NCI-H2081 treated with DMSO at 0.1 percent for 48 hours (cell line): ENCODE measurements around the gene KIAA1210.

Experiments used
- DNase-seq: peaks from one replicate; lab custom pipeline; 2025; lab: John Stamatoyannopoulos, UW

KIAA1210 gene

DNA sequence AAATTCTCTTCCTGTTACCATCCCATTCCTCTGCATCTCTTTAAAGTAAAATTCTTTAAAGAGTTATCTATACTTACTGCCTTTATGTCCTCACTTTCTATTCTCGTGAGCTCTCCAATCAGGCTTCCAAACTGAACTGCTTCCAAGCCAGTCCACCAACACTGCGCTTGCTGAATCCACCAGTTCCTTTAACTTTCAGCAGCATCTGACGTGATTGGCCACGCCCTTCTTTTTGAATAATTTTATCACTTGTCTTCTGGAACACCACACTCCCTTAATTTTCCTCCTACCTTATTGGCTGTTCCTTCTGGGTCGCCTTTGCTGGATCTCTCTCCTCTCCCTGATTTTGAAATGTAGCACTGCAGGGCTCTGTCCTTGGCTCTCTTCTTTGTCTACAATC lies at the start of gene KIAA1210:
KIAA1210 (minus strand) TSS at position 163 of the 400 bp plus-strand sequence. CDS start 4,170 bp downstream, outside the sequence.
- DNase-seq = no peak

GRCh38 chrX:119177278-119177677 lies 49.7 kb upstream of the KIAA1210 start:
- DNase-seq = no peak

DNA sequence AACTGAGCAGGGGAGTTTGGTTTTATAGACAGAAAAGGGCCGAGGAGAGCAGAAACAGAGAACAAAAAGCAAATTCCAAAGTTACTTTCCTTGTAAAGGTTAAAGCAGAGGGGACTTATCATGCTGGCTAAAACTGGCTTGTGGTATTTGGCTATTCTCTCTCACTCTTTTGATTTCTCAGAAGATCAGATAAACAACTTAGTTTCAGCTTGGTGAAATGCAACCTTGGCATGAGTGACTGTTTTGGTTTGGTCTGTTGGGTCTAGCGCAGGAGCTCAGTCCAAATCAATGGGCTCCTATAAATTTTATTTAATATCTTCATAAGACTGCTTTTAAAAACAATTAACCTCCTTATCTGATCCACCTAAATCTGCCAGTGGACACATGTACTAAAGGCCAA lies 47.3 kb upstream of the KIAA1210 start:
- DNase-seq = no peak

GRCh38 chrX:119168104-119168503 lies 40.5 kb upstream of the KIAA1210 start:
- no peak for DNase-seq

DNA sequence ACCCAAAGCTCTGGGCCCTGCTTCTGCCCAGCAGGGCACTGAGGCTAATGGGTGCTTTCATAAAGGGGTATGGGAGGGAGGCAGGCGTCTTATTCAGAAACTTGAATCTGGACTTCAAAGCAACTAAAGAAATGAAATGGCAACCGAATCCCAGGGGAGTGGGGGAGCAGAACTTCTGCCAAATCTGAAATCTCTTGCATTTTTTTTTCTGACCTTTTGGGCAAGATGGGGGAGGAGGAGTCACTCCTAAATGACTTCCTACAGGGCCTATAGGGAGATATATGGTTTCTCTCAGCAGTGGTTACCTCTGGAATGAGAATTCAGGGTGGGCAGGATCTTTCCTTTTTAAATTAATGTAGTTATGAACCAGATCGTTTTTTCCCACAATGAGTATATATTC lies 30.6 kb upstream of the KIAA1210 start:
- no peak for DNase-seq

- no peak for DNase-seq
These were observed 28.6 kb upstream of the KIAA1210 start for GRCh38 chrX:119156241-119156640.

- DNase-seq = no peak
These were observed 27.9 kb upstream of the KIAA1210 start for GRCh38 chrX:119155416-119156035.

- no peak for DNase-seq
These were observed 23.4 kb upstream of the KIAA1210 start for GRCh38 chrX:119151051-119151380.

DNA sequence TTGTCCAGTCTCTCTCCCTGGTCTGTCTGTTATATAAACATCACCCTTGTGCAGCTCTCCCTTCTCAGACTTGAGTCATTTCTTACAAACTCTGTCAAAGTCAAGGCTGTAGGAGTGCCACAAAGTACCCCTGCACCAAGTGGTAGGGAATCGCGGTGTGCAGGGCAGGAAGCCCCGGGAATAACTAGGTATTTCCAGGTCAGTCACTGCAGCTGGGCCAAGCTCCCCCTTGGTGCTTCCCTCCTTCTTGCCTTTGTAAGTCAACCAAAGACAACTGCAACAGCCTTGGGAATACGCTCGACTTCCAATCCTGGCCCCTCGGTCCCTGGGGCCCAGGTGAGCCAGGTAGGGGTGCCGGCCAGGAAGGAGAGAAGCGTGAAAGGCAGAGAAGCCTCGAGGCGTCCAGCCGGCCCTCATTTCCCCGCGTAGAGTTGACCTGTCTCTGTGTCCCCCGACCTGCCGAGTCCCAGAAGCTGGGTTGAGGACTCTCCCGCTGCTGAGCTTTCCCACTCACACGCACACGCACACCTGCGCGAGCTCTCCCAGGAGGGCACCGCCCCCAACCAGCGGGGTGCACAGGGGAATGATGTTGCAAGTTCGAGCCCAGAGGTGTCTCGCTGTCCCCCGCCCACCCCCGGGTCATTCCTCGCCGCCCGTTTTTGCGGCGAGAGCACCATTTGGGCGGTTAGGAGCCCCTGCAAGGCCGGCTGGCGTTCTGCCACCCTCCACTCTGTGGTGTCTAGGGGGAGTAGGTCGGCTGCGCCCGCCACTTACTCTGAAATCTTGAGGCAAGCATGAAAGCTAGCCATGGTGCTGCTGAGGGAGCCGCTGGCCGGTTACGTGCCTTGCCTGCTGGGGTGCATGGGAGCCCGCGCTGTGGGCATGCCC lies 22.8 kb upstream of the KIAA1210 start:
- DNase-seq = no peak

GRCh38 chrX:119147486-119147885 lies 19.9 kb upstream of the KIAA1210 start:
- DNase-seq = no peak

GRCh38 chrX:119145241-119145653 lies 17.6 kb upstream of the KIAA1210 start:
- DNase-seq = no peak

DNA sequence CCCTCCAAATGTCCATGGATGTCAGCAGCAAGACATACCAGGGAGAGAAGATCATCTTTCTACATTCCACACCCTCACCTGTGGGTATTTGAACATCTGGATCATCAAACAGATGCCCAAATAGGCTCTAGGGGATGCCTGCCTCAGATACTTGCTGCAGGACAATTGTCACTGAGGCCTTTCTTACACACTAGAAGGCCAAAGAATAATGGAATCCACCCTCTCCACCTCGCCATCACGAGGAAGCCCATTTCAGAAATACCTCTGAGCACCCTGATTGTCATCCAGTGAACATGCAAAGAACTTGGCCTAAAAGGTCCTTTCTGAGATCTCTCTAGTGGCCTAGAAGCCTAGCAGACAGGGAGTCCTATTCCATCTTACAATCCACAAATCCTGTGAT lies 6.9 kb upstream of the KIAA1210 start:
- DNase-seq = no peak

DNA sequence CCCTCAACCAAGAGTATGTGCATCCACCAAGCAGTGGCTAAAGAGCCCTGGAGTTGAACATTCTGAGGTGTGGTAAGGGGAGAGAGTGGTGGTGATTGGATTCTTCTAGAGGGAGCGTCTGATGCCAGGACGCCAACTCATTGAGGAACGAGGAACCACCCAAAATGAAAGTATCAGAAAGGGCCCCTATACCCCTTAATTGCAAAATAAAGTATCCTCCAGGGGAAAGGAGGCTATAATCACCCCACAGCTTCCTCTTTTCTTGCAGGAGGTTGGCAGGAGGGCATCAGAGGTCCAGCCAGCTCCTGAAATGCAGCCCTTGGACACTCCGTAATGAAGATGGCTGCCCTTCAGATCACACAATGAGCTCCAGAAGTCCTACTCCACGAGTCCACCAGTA lies 5.3 kb upstream of the KIAA1210 start:
- DNase-seq = no peak

DNA sequence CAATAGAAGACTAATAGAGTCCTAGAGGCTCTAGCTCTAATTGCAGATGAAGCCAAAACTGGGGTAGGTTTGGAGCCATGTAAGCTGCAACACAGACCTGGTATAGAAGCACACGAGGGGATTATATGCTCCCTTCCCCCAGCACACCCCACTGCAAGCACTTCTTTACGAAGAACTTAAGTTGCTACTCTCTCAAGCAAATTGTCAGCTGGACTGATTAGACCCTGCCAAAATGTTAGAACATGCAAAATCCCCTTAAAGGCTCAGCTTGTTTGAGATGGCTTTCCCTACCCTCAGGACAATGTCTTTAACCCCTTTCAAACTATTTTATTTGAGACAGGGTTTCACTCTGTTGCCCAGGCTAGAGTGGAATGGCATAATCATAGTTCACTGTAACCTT lies 4.7 kb upstream of the KIAA1210 start:
- DNase-seq = no peak

DNA sequence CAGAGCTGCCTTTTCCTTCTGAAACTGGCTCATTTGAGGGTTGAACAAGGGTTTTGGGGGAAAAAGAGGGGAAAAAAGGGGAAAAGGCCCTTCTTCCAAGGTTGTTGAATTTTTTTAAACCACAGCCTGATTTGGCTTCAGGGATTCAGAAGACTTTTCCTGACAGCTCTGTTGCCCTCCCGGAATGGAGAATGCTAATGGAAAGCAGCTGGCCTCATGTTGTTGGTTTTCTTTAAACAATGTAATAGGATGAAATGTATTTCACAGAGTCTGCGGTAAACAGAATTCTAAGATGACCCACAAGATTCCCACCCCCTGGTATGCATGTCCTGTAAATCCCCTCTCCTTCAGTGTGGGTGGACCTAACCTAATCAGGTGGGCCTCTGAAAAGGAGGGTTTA lies 3.3 kb upstream of the KIAA1210 start:
- no peak for DNase-seq

GRCh38 chrX:119121341-119121740 lies 6.3 kb downstream of the KIAA1210 start:
- no peak for DNase-seq

GRCh38 chrX:119118780-119119395 lies 8.7 kb downstream of the KIAA1210 start:
- no peak for DNase-seq

DNA sequence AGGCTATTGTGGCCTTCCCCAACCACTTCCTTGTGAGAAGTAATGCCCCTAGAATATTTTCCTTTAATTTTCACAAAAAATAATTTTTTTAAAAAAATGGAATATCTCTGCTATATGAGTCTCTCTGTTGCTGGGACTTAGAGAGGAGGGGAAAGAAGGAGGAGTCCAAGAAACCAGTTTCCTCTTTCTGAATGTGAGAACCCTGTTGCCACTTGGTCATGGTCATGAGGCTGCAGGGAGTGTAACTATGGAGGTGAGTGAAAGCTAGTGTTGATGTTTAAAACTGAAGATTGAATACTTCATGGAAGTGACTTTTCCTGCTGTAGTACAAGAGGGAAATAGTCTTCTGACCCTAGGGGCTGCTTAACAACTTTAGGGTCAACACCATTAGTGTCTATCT lies 20.4 kb downstream of the KIAA1210 start:
- no peak for DNase-seq

- no peak for DNase-seq
These were observed 21.8 kb downstream of the KIAA1210 start for GRCh38 chrX:119105826-119106225.

DNA sequence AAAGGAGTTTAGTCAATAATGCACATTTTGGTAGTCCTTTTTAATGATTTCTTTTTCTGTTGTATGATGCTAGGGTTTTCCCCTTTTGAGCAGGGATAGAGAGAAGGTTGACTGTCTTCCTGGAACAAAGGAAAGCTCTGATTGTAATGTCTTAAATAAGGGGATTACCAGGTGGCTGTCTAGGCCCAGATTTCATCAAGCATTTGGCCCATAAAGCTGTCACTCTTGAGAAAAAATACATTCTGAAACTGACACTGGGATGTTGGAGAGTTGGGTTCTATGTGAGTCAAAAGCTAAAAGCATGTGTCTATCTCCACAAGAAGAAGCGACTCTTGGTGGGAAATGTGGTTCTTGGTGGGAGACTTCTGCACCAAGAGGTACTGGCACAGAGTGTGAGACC lies 26.4 kb downstream of the KIAA1210 start:
- DNase-seq = no peak

- no peak for DNase-seq
These were observed 31.7 kb downstream of the KIAA1210 start for GRCh38 chrX:119095936-119096335.

- no peak for DNase-seq
These were observed 32.8 kb downstream of the KIAA1210 start for GRCh38 chrX:119094819-119095218.
